Daoy (cell line): ENCODE results near the gene SSBP4. TPM values are rescaled to one million over a fixed set of nuclear protein-coding genes. Genes with fewer than 3 reads are reported as not detected.

Source experiments
- DNase-seq: peaks from one replicate; pipeline ENCODE4 v3.0.0-alpha.2; 2015; ENCODE audit warnings: low read depth
- total RNA-seq: library from RNA; depleted of rRNA; stranded (reverse); fragments of >200 nt; shearing (Covaris generic); gene quantifications from 2 replicates; pipeline ENCODE4 v1.2.3, GENCODE V29; 2014

SSBP4 gene
- total RNA-seq, 1 experiment from 2014 or later: 73.6 TPM

- no peak for DNase-seq
Observed at GRCh38 chr19:18467978-18468377, 48.8 kb downstream of the SSBP4 start.

GRCh38 chr19:18468517-18468916 is 49.3 kb downstream of the SSBP4 start:
- no peak for DNase-seq

- peak; percentile 77 for DNase-seq
Observed at GRCh38 chr19:18469069-18469846, 50.1 kb downstream of the SSBP4 start.

- DNase-seq: no peak
Observed at GRCh38 chr19:18470787-18471186, 51.6 kb downstream of the SSBP4 start.

- no peak for DNase-seq
Observed at GRCh38 chr19:18473003-18473705, 54.0 kb downstream of the SSBP4 start.

GRCh38 chr19:18473706-18474087 is 54.5 kb downstream of the SSBP4 start:
- DNase-seq: no peak

GRCh38 chr19:18474366-18474887 is 55.2 kb downstream of the SSBP4 start:
- DNase-seq: no peak

- no peak for DNase-seq
Observed at GRCh38 chr19:18475004-18475453, 55.8 kb downstream of the SSBP4 start.

GRCh38 chr19:18475762-18476331 is 56.6 kb downstream of the SSBP4 start:
- DNase-seq: no peak

GRCh38 chr19:18476507-18477041 is 57.4 kb downstream of the SSBP4 start:
- no peak for DNase-seq

- no peak for DNase-seq
Observed at GRCh38 chr19:18477042-18477779, 58.0 kb downstream of the SSBP4 start.

- DNase-seq: no peak
Observed at GRCh38 chr19:18477974-18478373, 58.8 kb downstream of the SSBP4 start.

- peak; percentile 88 for DNase-seq
Observed at GRCh38 chr19:18478545-18479311, 59.5 kb downstream of the SSBP4 start.

- DNase-seq: no peak
Observed at GRCh38 chr19:18480006-18480691, 61.0 kb downstream of the SSBP4 start.

- DNase-seq: no peak
Observed at GRCh38 chr19:18481505-18482222, 62.5 kb downstream of the SSBP4 start.

GRCh38 chr19:18483119-18483890 is 64.1 kb downstream of the SSBP4 start:
- DNase-seq: no peak
